H1 (cell line): ENCODE measurements around the gene WASHC2A. TPM values are rescaled to one million over a fixed set of nuclear protein-coding genes. Genes with fewer than 3 reads are reported as not detected.
"Not testable (repeated sequence)": the region's sequence is repeated elsewhere in the genome, so short reads cannot be mapped to it uniquely, and the experiment has no call there.

ENCODE experiments used
- CTCF ChIA-PET: fragments of 300-600 bp; sonication (Branson Sonifier 250); formaldehyde crosslinking; loops from one replicate; lab custom pipeline; 2021; ENCODE audit not compliant: partially characterized antibody; lab: Charles Lee
- POLR2A ChIA-PET: fragments of 300-600 bp; sonication (Branson Sonifier 250); formaldehyde crosslinking; loops from one replicate; lab custom pipeline; 2021; ENCODE audit warnings: inconsistent platforms; ENCODE audit not compliant: partially characterized antibody; lab: Charles Lee
- DNase-seq, 2 experiments: peaks; one replicate each; pipeline versions ENCODE4 v3.0.0 to v3.0.0-alpha.2; 2010 to 2022; ENCODE audit warnings: low spot score in 2 of 2, low read depth in 1 of 2, mixed read lengths in 1 of 2
- FAIRE-seq: peaks from 2 replicates; lab custom pipeline; 2011; peaks lifted over from hg19 to GRCh38; lab: Jason Lieb, UNC
- H2AFZ ChIP-seq: 2 replicates; pipeline ENCODE4 v1.8.1; 2012; ENCODE audit warnings: low read length, inconsistent platforms
- H2AK5ac ChIP-seq: 2 replicates; pipeline ENCODE4 v1.6.1; 2013; ENCODE audit warnings: low read depth, low read length
- H2BK120ac ChIP-seq: replicated peaks from 2 replicates; pipeline ENCODE3; 2013; ENCODE audit warnings: low read depth, low read length, inconsistent platforms
- H2BK12ac ChIP-seq: 2 replicates; pipeline ENCODE4 v1.6.1; 2013; ENCODE audit warnings: low read depth, low read length
- H2BK15ac ChIP-seq: 2 replicates; pipeline ENCODE4 v1.6.1; 2013; ENCODE audit warnings: low read length
- H2BK20ac ChIP-seq: 2 replicates; pipeline ENCODE4 v1.6.1; 2013; ENCODE audit warnings: low read length
- H2BK5ac ChIP-seq: 2 replicates; pipeline ENCODE4 v1.6.1; 2013; ENCODE audit warnings: low read depth, low read length
- H3K14ac ChIP-seq: 2 replicates; pipeline ENCODE4 v1.6.1; 2013; ENCODE audit warnings: inconsistent platforms; ENCODE audit not compliant: insufficient read length
- H3K18ac ChIP-seq: 2 replicates; pipeline ENCODE4 v1.6.1; 2013; ENCODE audit warnings: low read length; ENCODE audit errors: extremely low read depth
- H3K23ac ChIP-seq: 2 replicates; pipeline ENCODE4 v1.6.1; 2013; ENCODE audit warnings: inconsistent platforms; ENCODE audit not compliant: insufficient read length
- H3K23me2 ChIP-seq: 2 replicates; pipeline ENCODE4 v1.6.1; 2013; ENCODE audit warnings: low read depth, low read length
- H3K27ac ChIP-seq: 2 replicates; pipeline ENCODE4 v1.6.1; 2011; ENCODE audit warnings: low read depth, low read length, inconsistent platforms
- H3K27me3 ChIP-seq, 4 experiments: replicated peaks in 1 of 4; 1 replicate in 1 of 4; 2 replicates in 3 of 4; pipeline versions ENCODE4 v1.6.1 to v1.8.1; 2011 to 2013; ENCODE audit warnings: low read length in 3 of 4, mild to moderate bottlenecking in 3 of 4, inconsistent platforms in 2 of 4, mixed read lengths in 2 of 4, moderate library complexity in 1 of 4; ENCODE audit not compliant: control insufficient read depth in 3 of 4, insufficient read depth in 3 of 4; ENCODE audit errors: extremely low read depth in 1 of 4
- H3K36me3 ChIP-seq, 4 experiments: 2 replicates each; pipeline versions ENCODE4 v1.6.1 to v1.8.1; 2011 to 2013; ENCODE audit warnings: mild to moderate bottlenecking in 4 of 4, low read length in 3 of 4, moderate library complexity in 2 of 4, control low read depth in 1 of 4, inconsistent platforms in 1 of 4; ENCODE audit not compliant: insufficient read depth in 4 of 4, control insufficient read depth in 2 of 4
- H3K4ac ChIP-seq: replicated peaks from 2 replicates; pipeline ENCODE3; 2013; ENCODE audit warnings: low read length, low read depth, mixed read lengths, inconsistent platforms; ENCODE audit not compliant: insufficient read length
- H3K4me1 ChIP-seq, 4 experiments: replicated peaks in 1 of 4; 1 replicate in 1 of 4; 2 replicates in 3 of 4; pipeline versions ENCODE4 v1.6.1 to v1.8.1; 2011 to 2013; ENCODE audit warnings: low read length in 3 of 4, inconsistent platforms in 2 of 4, mixed read lengths in 1 of 4; ENCODE audit not compliant: insufficient read depth in 4 of 4, control insufficient read depth in 3 of 4
- H3K4me2 ChIP-seq, 2 experiments: 2 replicates each; pipeline versions ENCODE4 v1.6.1 to v1.8.1; 2011 to 2013; ENCODE audit warnings: low read depth in 2 of 2, low read length in 2 of 2, control low read depth in 1 of 2, inconsistent platforms in 1 of 2, mild to moderate bottlenecking in 1 of 2; ENCODE audit not compliant: insufficient read depth in 1 of 2
- H3K4me3 ChIP-seq, 4 experiments: fragments of 200-600, 300-600 bp in 1 of 4; sonication (generic), shearing (Covaris generic), sonication (Bioruptor Twin) in 1 of 4; 2 replicates each; pipeline versions ENCODE4 v1.5.1 to v1.8.1; 2011 to 2016; ENCODE audit warnings: low read length in 4 of 4, low read depth in 3 of 4, control low read depth in 2 of 4, inconsistent platforms in 2 of 4, mild to moderate bottlenecking in 2 of 4, mixed read lengths in 1 of 4, moderate library complexity in 1 of 4; ENCODE audit not compliant: insufficient read depth in 2 of 4; ENCODE audit errors: extremely low read depth in 1 of 4
- H3K56ac ChIP-seq: replicated peaks from 2 replicates; pipeline ENCODE3; 2013; ENCODE audit warnings: low read depth, mild to moderate bottlenecking, mixed read lengths, low read length, inconsistent platforms; ENCODE audit not compliant: insufficient read length
- H3K79me1 ChIP-seq: 2 replicates; pipeline ENCODE4 v1.6.1; 2013; ENCODE audit warnings: low read depth, low read length, control low read depth
- H3K79me2 ChIP-seq, 2 experiments: 2 replicates each; pipeline versions ENCODE4 v1.6.1 to v1.8.1; 2012 to 2013; ENCODE audit warnings: low read length in 2 of 2, mild to moderate bottlenecking in 2 of 2, inconsistent platforms in 1 of 2; ENCODE audit not compliant: insufficient read depth in 2 of 2, control insufficient read depth in 1 of 2
- H3K9ac ChIP-seq, 4 experiments: replicated peaks in 1 of 4; 1 replicate in 1 of 4; 2 replicates in 3 of 4; pipeline versions ENCODE4 v1.6.1 to v1.8.1; 2011 to 2013; ENCODE audit warnings: low read depth in 3 of 4, low read length in 3 of 4, control low read depth in 2 of 4, mild to moderate bottlenecking in 2 of 4, moderate library complexity in 2 of 4, inconsistent platforms in 1 of 4; ENCODE audit errors: extremely low read depth in 1 of 4
- H3K9me3 ChIP-seq, 2 experiments: 2 replicates each; pipeline versions ENCODE4 v1.6.1 to v1.8.1; 2012 to 2013; ENCODE audit warnings: mild to moderate bottlenecking in 2 of 2, moderate library complexity in 2 of 2, control low read depth in 1 of 2, inconsistent platforms in 1 of 2, low read depth in 1 of 2, low read length in 1 of 2, mixed read lengths in 1 of 2; ENCODE audit not compliant: insufficient read depth in 2 of 2
- H4K20me1 ChIP-seq, 2 experiments: replicated peaks in 1 of 2; 2 replicates each; pipeline versions ENCODE3 to v1.8.1; 2011 to 2013; ENCODE audit warnings: inconsistent platforms in 2 of 2, low read length in 2 of 2, mild to moderate bottlenecking in 1 of 2; ENCODE audit not compliant: insufficient read depth in 2 of 2, control insufficient read depth in 1 of 2
- H4K5ac ChIP-seq: 2 replicates; pipeline ENCODE4 v1.6.1; 2013; ENCODE audit warnings: low read length, low read depth, mixed read lengths, inconsistent platforms; ENCODE audit not compliant: insufficient read length
- H4K8ac ChIP-seq: 2 replicates; pipeline ENCODE4 v1.8.0; 2013; ENCODE audit warnings: mild to moderate bottlenecking, moderate library complexity, low read length, inconsistent platforms; ENCODE audit not compliant: insufficient read depth; ENCODE audit errors: extremely low read depth
- H4K91ac ChIP-seq: replicated peaks from 2 replicates; pipeline ENCODE3; 2013; ENCODE audit warnings: low read length, mixed read lengths, inconsistent platforms; ENCODE audit not compliant: insufficient read length
- WGBS, 2 experiments: shearing (Covaris generic) in 1 of 2; methylation state at CpG; one replicate each; pipeline versions ENCODE4 v1.1.6 to v1.1.7; 2013 to 2015; ENCODE audit warnings: low lambda C conversion rate in 2 of 2, mixed read lengths in 2 of 2, inconsistent platforms in 1 of 2, low coverage in 1 of 2, missing lambda C conversion rate in 1 of 2; ENCODE audit not compliant: insufficient replicate concordance in 2 of 2, insufficient coverage in 1 of 2, insufficient read length in 1 of 2; ENCODE audit errors: extremely low coverage in 1 of 2, missing lambda C conversion rate in 1 of 2; 5-methylcytosine and 5-hydroxymethylcytosine counted together
- polyA plus RNA-seq, 7 experiments: library from polyadenylated mRNA; depleted of rRNA in 3 of 7; stranded (reverse) in 5 of 7; unstranded in 2 of 7; fragments of >200 nt in 5 of 7; fragments of 200-250 nt in 2 of 7; gene quantifications; 1 replicate in 5 of 7; 2 replicates in 1 of 7; 4 replicates in 1 of 7; pipeline versions ENCODE4 v1.2.1 to v1.2.3, GENCODE V29; 2011 to 2013; ENCODE audit warnings: missing spikeins in 2 of 7, mixed read lengths in 2 of 7
- total RNA-seq: library from RNA; stranded (reverse); fragmentation: NEBNext Ultra II Directional; extraction: Animal tissue kit (Norgen Biotek cat#: 25700); gene quantifications from 2 replicates; pipeline ENCODE4 v1.2.1, GENCODE V29; 2021

Gene WASHC2A
- total and polyA plus RNA-seq, 2 of the 8 experiments (the other 6 are each of a cell fraction or from before 2014, with no cell fraction given): 7.5 to 29.7 TPM

DNA sequence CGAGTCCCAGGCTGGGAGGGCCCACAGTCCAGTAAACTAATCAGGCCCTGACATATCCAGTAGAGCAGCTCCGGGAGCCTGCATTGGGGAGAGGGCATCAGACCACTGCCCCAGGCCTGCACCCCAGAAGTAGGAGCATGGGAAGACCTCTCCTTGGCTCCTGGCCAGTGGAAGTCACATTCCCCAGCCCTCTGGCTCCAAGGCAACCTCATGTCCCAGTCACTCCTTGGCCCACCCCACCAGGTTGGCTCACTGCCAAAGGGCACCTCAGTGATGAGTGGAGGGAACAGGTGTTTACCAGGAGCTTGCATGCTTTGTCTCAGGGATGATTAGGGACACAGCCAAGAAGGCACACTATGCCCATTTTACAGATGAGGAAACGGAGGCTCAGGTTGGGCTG, 48.5 kb upstream of the WASHC2A start:
- H3K23me2 ChIP-seq, H2BK15ac ChIP-seq, H3K23ac ChIP-seq, H3K14ac ChIP-seq, H4K5ac ChIP-seq, H3K79me1 ChIP-seq, H3K27me3 ChIP-seq, H3K9me3 ChIP-seq, H2BK5ac ChIP-seq, H3K4me2 ChIP-seq, POLR2A ChIA-PET, H2AFZ ChIP-seq, H4K20me1 ChIP-seq, H2BK12ac ChIP-seq, CTCF ChIA-PET, H3K56ac ChIP-seq, H3K4ac ChIP-seq, H3K79me2 ChIP-seq, H4K91ac ChIP-seq, H3K36me3 ChIP-seq, H3K27ac ChIP-seq, DNase-seq, H4K8ac ChIP-seq, H2BK120ac ChIP-seq, H2BK20ac ChIP-seq, H3K9ac ChIP-seq, FAIRE-seq, H3K18ac ChIP-seq, H3K4me3 ChIP-seq, H2AK5ac ChIP-seq, H3K4me1 ChIP-seq: not testable (repeated sequence)
- WGBS, 2 experiments: 91% methylated on average over 3 of the region's 3 CpGs; no CpG with 5 or more reads in 1 of the 2 experiments

DNA sequence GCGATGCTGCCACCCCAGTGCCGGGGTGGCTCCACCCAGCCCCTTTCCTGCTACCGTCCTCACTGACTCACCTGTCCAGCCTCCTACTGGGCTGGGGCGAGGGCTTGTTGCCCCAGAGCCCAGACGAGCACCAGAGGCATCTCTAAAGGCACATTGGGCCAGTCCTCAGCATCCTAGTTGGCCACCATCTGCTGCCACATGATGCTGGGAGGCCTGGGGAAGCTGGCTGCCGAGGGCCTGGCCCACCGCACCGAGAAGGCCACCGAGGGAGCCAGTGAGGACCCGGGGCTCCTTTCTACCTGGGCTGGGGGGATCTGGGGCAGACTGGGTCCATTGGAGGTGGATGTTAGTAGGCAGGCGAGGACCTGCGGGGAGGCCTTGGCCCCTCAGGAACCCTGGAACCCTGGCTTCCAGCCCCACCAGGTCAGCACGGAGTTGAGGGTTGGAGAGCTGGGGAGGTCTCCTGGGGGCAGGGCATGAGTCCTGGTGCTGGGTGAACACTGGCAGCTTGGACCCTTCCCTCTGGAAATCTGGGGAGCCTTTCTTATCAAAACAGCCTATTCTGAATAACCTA, 47.2 kb upstream of the WASHC2A start:
- H3K79me2 ChIP-seq, H3K14ac ChIP-seq, CTCF ChIA-PET, DNase-seq, H3K4me2 ChIP-seq, H2BK20ac ChIP-seq, H4K91ac ChIP-seq, H2BK15ac ChIP-seq, H3K56ac ChIP-seq, H4K8ac ChIP-seq, H4K20me1 ChIP-seq, H2AK5ac ChIP-seq, POLR2A ChIA-PET, H2BK120ac ChIP-seq, H2AFZ ChIP-seq, FAIRE-seq, H3K27me3 ChIP-seq, H3K23ac ChIP-seq, H3K27ac ChIP-seq, H3K4me1 ChIP-seq, H3K79me1 ChIP-seq, H3K4me3 ChIP-seq, H3K36me3 ChIP-seq, H3K18ac ChIP-seq, H2BK12ac ChIP-seq, H3K4ac ChIP-seq, H3K9ac ChIP-seq, H3K9me3 ChIP-seq, H2BK5ac ChIP-seq, H4K5ac ChIP-seq, H3K23me2 ChIP-seq: not testable (repeated sequence)
- WGBS, 2 experiments: 86% methylated on average over 12 of the region's 13 CpGs; no CpG with 5 or more reads in 1 of the 2 experiments
